PC-9 (cell line): ENCODE results near the gene GSE1. TPM values are rescaled to one million over a fixed set of nuclear protein-coding genes. Genes with fewer than 3 reads are reported as not detected.

Source experiments
- BruUV-seq: library from RNA; stranded (reverse); fragments of 400-500 nt; replicated peaks from 2 replicates; lab custom pipeline; 2021; lab: Mats Ljungman, UMichigan
- CTCF ChIA-PET: fragments of 300-600 bp; sonication (Branson Sonifier 250); formaldehyde crosslinking; loops from one replicate; lab custom pipeline; 2022; ENCODE audit warnings: antibody characterized with exemption; lab: Charles Lee
- POLR2A ChIA-PET: fragments of 300-600 bp; sonication (Branson Sonifier 250); formaldehyde crosslinking; loops from one replicate; lab custom pipeline; 2022; ENCODE audit warnings: antibody characterized with exemption; ENCODE audit not compliant: unreplicated experiment; lab: Charles Lee
- DNase-seq, 2 experiments: peaks; one replicate each; pipeline versions ENCODE4 v3.0.0 to v3.0.0-alpha.2; 2015 to 2022; ENCODE audit warnings: mixed read lengths in 1 of 2
- H2AFZ ChIP-seq: fragments of 200-600 bp; sonication (generic); 2 replicates; pipeline ENCODE4 v1.8.1; 2017; ENCODE audit warnings: antibody characterized with exemption
- H3F3A ChIP-seq: fragments of 200-600 bp; sonication (generic); 2 replicates; pipeline ENCODE4 v1.8.1; 2017; ENCODE audit warnings: antibody characterized with exemption, mild to moderate bottlenecking, low read depth; ENCODE audit not compliant: insufficient read depth
- H3K27ac ChIP-seq: fragments of 200-600 bp; sonication (generic); 2 replicates; pipeline ENCODE4 v1.6.1; 2016; ENCODE audit warnings: mixed run types
- H3K27me3 ChIP-seq: fragments of 200-600 bp; sonication (generic); 2 replicates; pipeline ENCODE4 v1.6.1; 2016; ENCODE audit warnings: low read depth, mixed run types; ENCODE audit not compliant: insufficient read depth
- H3K36me3 ChIP-seq: fragments of 200-600 bp; sonication (generic); 2 replicates; pipeline ENCODE4 v1.6.1; 2016; ENCODE audit warnings: low read depth, mixed run types
- H3K4me1 ChIP-seq: fragments of 200-600 bp; sonication (generic); replicated peaks from 2 replicates; pipeline ENCODE4 v1.6.1; 2016; ENCODE audit warnings: mixed run types; ENCODE audit not compliant: insufficient read depth
- H3K4me2 ChIP-seq: fragments of 200-600 bp; sonication (generic); 2 replicates; pipeline ENCODE4 v1.6.1; 2017; ENCODE audit warnings: mixed run types
- H3K4me3 ChIP-seq: fragments of 200-600 bp; sonication (generic); 2 replicates; pipeline ENCODE4 v1.6.1; 2016; ENCODE audit warnings: mixed run types
- H3K79me2 ChIP-seq: fragments of 200-600 bp; sonication (generic); 2 replicates; pipeline ENCODE4 v1.6.1; 2017; ENCODE audit warnings: low read depth, mixed run types
- H3K9me2 ChIP-seq: fragments of 200-600 bp; sonication (generic); 2 replicates; pipeline ENCODE4 v1.8.1; 2017; ENCODE audit warnings: mild to moderate bottlenecking; ENCODE audit not compliant: insufficient read depth
- H3K9me3 ChIP-seq: fragments of 200-600 bp; sonication (generic); 2 replicates; pipeline ENCODE4 v1.8.1; 2016; ENCODE audit warnings: low read depth; ENCODE audit not compliant: insufficient read depth
- H4K20me1 ChIP-seq: fragments of 200-600 bp; sonication (generic); 2 replicates; pipeline ENCODE4 v1.8.1; 2017; ENCODE audit not compliant: insufficient read depth
- EZH2 ChIP-seq: fragments of 200-600 bp; sonication (generic); IDR thresholded peaks from 2 replicates; pipeline ENCODE4 v1.8.0; 2017; ENCODE audit warnings: antibody characterized with exemption, low read depth
- intact Hi-C: fragments of 100-400 bp; cut with micrococcal nuclease; formaldehyde crosslinking; loops from one replicate; pipeline ENCODE4 v1.10.0; 2022; ENCODE audit not compliant: unreplicated experiment
- total RNA-seq: library from RNA; stranded (reverse); gene quantifications from 2 replicates; pipeline ENCODE4 v1.2.3, GENCODE V29; 2021
- TF ChIP-seq, protein P1 (sequence below): fragments of 200-600 bp; sonication (generic); conservative IDR thresholded peaks from 2 replicates; pipeline ENCODE4 v1.6.1; 2017; ENCODE audit warnings: mixed run types, antibody characterized with exemption, mild to moderate bottlenecking, moderate library complexity

GSE1 gene
- total RNA-seq, 1 experiment from 2014 or later: 83.5 TPM

DNA sequence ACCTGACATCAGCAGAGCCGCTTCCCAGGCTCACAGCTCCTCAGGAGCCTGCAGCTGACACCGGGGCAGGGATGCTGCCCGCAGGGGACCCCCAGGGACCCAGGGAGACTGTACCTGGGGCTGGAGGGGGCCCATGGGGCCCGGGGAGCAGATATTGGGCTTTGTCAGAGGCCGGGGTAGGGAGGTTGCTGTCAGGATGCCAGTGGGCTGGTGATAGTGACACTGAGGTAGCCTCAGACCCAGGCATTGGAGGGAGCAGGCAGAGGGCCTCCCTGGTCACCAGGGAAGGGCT lies 15.1 kb downstream of the GSE1 start:
- Histone ChIP-seq H2AFZ (no peak overlapping the region), H3K9me2 (no peaks in the 10 kb centered on the region), H3K27ac (no peak overlapping the region), H3K4me3 (no peak overlapping the region), H4K20me1 (peaks cover 96% of the 10 kb centered on the region), H3K27me3 (no peaks in the 10 kb centered on the region), H3F3A (no peaks in the 10 kb centered on the region), H3K9me3 (peaks cover 12% of the 10 kb centered on the region), H3K4me2 (no peak overlapping the region), H3K4me1 (no peaks in the 10 kb centered on the region), H3K79me2 (peaks cover 91% of the 10 kb centered on the region), H3K36me3 (peaks cover 6% of the 10 kb centered on the region)
- TF ChIP-seq EZH2: no peak
- TF ChIP-seq, protein P1, sequence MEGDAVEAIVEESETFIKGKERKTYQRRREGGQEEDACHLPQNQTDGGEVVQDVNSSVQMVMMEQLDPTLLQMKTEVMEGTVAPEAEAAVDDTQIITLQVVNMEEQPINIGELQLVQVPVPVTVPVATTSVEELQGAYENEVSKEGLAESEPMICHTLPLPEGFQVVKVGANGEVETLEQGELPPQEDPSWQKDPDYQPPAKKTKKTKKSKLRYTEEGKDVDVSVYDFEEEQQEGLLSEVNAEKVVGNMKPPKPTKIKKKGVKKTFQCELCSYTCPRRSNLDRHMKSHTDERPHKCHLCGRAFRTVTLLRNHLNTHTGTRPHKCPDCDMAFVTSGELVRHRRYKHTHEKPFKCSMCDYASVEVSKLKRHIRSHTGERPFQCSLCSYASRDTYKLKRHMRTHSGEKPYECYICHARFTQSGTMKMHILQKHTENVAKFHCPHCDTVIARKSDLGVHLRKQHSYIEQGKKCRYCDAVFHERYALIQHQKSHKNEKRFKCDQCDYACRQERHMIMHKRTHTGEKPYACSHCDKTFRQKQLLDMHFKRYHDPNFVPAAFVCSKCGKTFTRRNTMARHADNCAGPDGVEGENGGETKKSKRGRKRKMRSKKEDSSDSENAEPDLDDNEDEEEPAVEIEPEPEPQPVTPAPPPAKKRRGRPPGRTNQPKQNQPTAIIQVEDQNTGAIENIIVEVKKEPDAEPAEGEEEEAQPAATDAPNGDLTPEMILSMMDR: no peak
- intact Hi-C loops: no loop called here
- DNase-seq: no peak
- ChIA-PET CTCF (no interaction called here), POLR2A (no interaction called here)
- BruUV-seq: no TSS peak

DNA sequence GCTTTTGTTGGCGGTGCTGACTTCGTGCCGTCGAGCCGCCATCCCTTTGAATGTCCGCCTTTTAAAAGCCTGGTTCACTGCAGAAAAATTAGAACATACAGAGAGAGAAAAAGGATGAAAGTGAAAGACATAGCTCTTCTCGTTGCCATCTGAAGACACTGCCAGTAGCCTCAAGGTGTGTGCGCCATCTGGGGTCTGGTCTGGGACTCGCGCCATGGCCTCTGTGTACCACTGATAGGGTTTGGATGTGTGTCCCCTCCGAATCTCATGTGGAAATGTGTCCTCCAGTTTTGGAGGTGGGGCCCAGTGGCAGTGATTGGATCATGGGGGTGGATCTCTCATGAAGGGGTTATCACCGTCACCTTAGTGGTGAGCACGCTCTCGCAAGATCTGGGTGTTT lies 15.5 kb downstream of the GSE1 start:
- no peaks in the 10 kb centered on the region for H3K27me3 ChIP-seq
- H3K27ac ChIP-seq: no peak overlapping the region
- H3K4me3 ChIP-seq: no peak overlapping the region
- peaks cover 86% of the 10 kb centered on the region for H3K79me2 ChIP-seq
- intact Hi-C loops: no loop called here
- TF ChIP-seq, protein P1: no peak
- TF ChIP-seq EZH2: no peak
- DNase-seq: no peak
- H3K4me1 ChIP-seq: no peaks in the 10 kb centered on the region
- POLR2A ChIA-PET: no interaction called here
- H3K36me3 ChIP-seq: peaks cover 6% of the 10 kb centered on the region
- no peak overlapping the region for H3K4me2 ChIP-seq
- no peaks in the 10 kb centered on the region for H3K9me2 ChIP-seq
- CTCF ChIA-PET: no interaction called here
- BruUV-seq: no TSS peak
- H3F3A ChIP-seq: no peaks in the 10 kb centered on the region
- H2AFZ ChIP-seq: no peak overlapping the region
- peaks cover 12% of the 10 kb centered on the region for H3K9me3 ChIP-seq
- H4K20me1 ChIP-seq: peaks cover 96% of the 10 kb centered on the region

DNA sequence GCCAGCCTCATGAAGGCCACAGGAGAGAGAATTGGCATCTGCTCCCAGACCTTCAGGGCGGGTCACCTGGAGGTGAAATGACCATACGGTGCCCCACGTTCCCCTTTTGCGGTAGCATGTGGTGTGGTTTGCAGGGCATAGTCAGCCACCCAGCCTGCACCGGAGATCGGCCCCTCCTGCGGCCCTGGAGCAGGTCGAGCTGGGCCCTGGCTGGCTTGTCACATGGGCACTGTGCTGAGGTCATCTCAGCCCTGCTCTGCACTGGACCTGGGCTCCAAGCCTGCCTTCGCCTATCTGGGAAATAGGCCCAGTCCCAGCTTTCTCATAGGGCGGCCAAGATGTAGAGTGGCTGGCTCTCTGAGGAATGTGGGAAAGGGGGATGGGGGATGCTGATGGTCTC lies 16.2 kb downstream of the GSE1 start:
- Histone ChIP-seq H3F3A (no peaks in the 10 kb centered on the region), H3K27ac (no peak overlapping the region), H4K20me1 (peaks cover 96% of the 10 kb centered on the region), H3K4me1 (no peaks in the 10 kb centered on the region), H2AFZ (no peak overlapping the region), H3K9me2 (no peaks in the 10 kb centered on the region), H3K4me2 (no peak overlapping the region), H3K4me3 (no peak overlapping the region), H3K36me3 (peaks cover 6% of the 10 kb centered on the region), H3K79me2 (peaks cover 85% of the 10 kb centered on the region), H3K9me3 (peaks cover 12% of the 10 kb centered on the region), H3K27me3 (no peaks in the 10 kb centered on the region)
- BruUV-seq: no TSS peak
- CTCF ChIA-PET: no interaction called here
- TF ChIP-seq, protein P1: no peak
- no peak for TF ChIP-seq EZH2
- no peak for DNase-seq
- intact Hi-C loops: no loop called here
- POLR2A ChIA-PET: no interaction called here
